Cardiac muscle cell (in vitro differentiated cells and primary cell): Measurements from ENCODE around the gene CTDSP2. TPM values are rescaled to one million over a fixed set of nuclear protein-coding genes. Genes with fewer than 3 reads are reported as not detected.

Source experiments
- DNase-seq, 2 donors: peaks; one replicate each; pipeline versions ENCODE4 v3.0.0 to v3.0.0-alpha.2; 2010 to 2017; ENCODE audit warnings: low read depth in 1 of 2, low spot score in 1 of 2
- H3K27ac ChIP-seq: fragments of 200-600 bp; sonication (generic); 2 replicates; pipeline ENCODE4 v1.5.1; 2016
- H3K27me3 ChIP-seq: fragments of 200-600 bp; sonication (generic); 2 replicates; pipeline ENCODE4 v1.6.0; 2016; ENCODE audit warnings: control low read depth
- H3K36me3 ChIP-seq: fragments of 200-600 bp; sonication (generic); 2 replicates; pipeline ENCODE4 v1.5.1; 2016; ENCODE audit warnings: control low read depth
- H3K4me1 ChIP-seq: fragments of 200-600 bp; sonication (generic); 2 replicates; pipeline ENCODE4 v1.8.1; 2017; ENCODE audit warnings: low read depth, mild to moderate bottlenecking, mixed run types
- H3K4me3 ChIP-seq: fragments of 200-600 bp; sonication (generic); 2 replicates; pipeline ENCODE4 v1.5.1; 2016; ENCODE audit warnings: mild to moderate bottlenecking
- H3K9me3 ChIP-seq: fragments of 200-600 bp; sonication (generic); 2 replicates; pipeline ENCODE4 v1.5.1; 2017; ENCODE audit warnings: low read depth, mild to moderate bottlenecking, control low read depth
- CTCF ChIP-seq: IDR thresholded peaks from 2 replicates; pipeline ENCODE4 v1.5.1; 2012; ENCODE audit warnings: low read depth, mild to moderate bottlenecking, low read length
- polyA plus RNA-seq: library from polyadenylated mRNA; unstranded; fragments of >200 nt; fragmentation: Nextera tagmentation; extraction: Ambion mirVana; gene quantifications from 2 replicates; pipeline ENCODE4 v1.2.1, GENCODE V29; 2016
- total RNA-seq: library from RNA; depleted of rRNA; stranded (reverse); fragments of >200 nt; gene quantifications from 2 replicates; pipeline ENCODE4 v1.2.3, GENCODE V29; 2016

The CTDSP2 gene
- total and polyA plus RNA-seq, 2 experiments from 2014 or later, result 82.9 to 105 TPM

- Histone ChIP-seq H3K9me3 (no peaks in the 10 kb centered on the region), H3K36me3 (no peaks in the 10 kb centered on the region), H3K4me3 (no peak overlapping the region), H3K27me3 (no peaks in the 10 kb centered on the region), H3K4me1 (peaks cover 6% of the 10 kb centered on the region), H3K27ac (no peak overlapping the region)
- no peak for DNase-seq
- no peak for TF ChIP-seq CTCF
These were observed 66.8 kb downstream of the CTDSP2 start for GRCh38 chr12:57779736-57780135.

- H3K4me1 ChIP-seq, result no peaks in the 10 kb centered on the region
- no peaks in the 10 kb centered on the region for H3K36me3 ChIP-seq
- no peaks in the 10 kb centered on the region for H3K27me3 ChIP-seq
- no peak overlapping the region for H3K27ac ChIP-seq
- TF ChIP-seq CTCF, result no peak
- H3K9me3 ChIP-seq, result no peaks in the 10 kb centered on the region
- DNase-seq, result no peak
- H3K4me3 ChIP-seq, result no peak overlapping the region
These were observed 68.6 kb downstream of the CTDSP2 start for GRCh38 chr12:57777911-57778310.

- no peak for DNase-seq
- no peak overlapping the region for H3K27ac ChIP-seq
- TF ChIP-seq CTCF, result no peak
- H3K9me3 ChIP-seq, result no peaks in the 10 kb centered on the region
- no peaks in the 10 kb centered on the region for H3K4me1 ChIP-seq
- no peak overlapping the region for H3K4me3 ChIP-seq
- H3K36me3 ChIP-seq, result no peaks in the 10 kb centered on the region
- no peaks in the 10 kb centered on the region for H3K27me3 ChIP-seq
These were observed 69.2 kb downstream of the CTDSP2 start for GRCh38 chr12:57777367-57777766.

- Histone ChIP-seq H3K27me3 (no peaks in the 10 kb centered on the region), H3K27ac (no peak overlapping the region), H3K4me1 (peaks cover 2% of the 10 kb centered on the region), H3K4me3 (no peak overlapping the region), H3K36me3 (no peaks in the 10 kb centered on the region), H3K9me3 (no peaks in the 10 kb centered on the region)
- no peak for TF ChIP-seq CTCF
- no peak for DNase-seq
These were observed 70.3 kb downstream of the CTDSP2 start for GRCh38 chr12:57776247-57776587.

GRCh38 chr12:57775563-57776246 is 70.8 kb downstream of the CTDSP2 start:
- Histone ChIP-seq H3K36me3 (no peaks in the 10 kb centered on the region), H3K9me3 (no peaks in the 10 kb centered on the region), H3K27me3 (no peaks in the 10 kb centered on the region), H3K27ac (no peak overlapping the region), H3K4me3 (no peak overlapping the region), H3K4me1 (peaks cover 4% of the 10 kb centered on the region)
- TF ChIP-seq CTCF, result no peak
- DNase-seq, result no peak
